Renal cortex interstitium (tissue), 11 donors: ENCODE measurements around the gene WDFY4. TPM values are rescaled to one million over a fixed set of nuclear protein-coding genes. Genes with fewer than 3 reads are reported as not detected.

Experiments
- DNase-seq, 11 donors: peaks; one replicate each; pipeline ENCODE4 v3.0.0-alpha.2; 2013; ENCODE audit warnings: low read depth in 9 of 11, low spot score in 4 of 11; ENCODE audit errors: extremely low read depth in 1 of 11
- polyA plus RNA-seq, 3 donors: library from polyadenylated mRNA; unstranded; fragments of 120-200 nt; gene quantifications; one replicate each; pipeline ENCODE4 v1.2.1, GENCODE V29; 2013; ENCODE audit not compliant: insufficient read length in 3 of 3

The WDFY4 gene
- polyA plus RNA-seq, 3 donors = 0.67 to 3.2 (median 2.8) TPM

DNA sequence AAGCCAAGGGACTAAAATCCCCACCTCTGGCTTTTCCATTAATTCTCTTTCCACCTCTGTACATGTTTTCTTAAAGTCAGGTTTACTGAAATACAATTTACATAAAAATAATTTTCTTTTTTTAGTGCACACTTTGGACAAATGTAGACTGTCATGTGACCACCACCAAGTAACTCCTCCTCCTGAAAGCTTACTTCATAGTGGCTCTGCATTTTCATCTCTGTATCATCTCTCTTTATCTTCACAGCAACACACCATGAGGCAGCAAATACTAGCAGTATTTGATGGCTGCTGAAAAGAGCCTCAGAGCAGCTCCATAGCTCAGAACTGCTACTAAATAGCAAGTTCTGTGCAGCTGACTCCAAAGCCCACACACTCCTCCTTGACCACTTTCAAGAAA is 17.3 kb downstream of the WDFY4 start:
- no peak for DNase-seq

DNA sequence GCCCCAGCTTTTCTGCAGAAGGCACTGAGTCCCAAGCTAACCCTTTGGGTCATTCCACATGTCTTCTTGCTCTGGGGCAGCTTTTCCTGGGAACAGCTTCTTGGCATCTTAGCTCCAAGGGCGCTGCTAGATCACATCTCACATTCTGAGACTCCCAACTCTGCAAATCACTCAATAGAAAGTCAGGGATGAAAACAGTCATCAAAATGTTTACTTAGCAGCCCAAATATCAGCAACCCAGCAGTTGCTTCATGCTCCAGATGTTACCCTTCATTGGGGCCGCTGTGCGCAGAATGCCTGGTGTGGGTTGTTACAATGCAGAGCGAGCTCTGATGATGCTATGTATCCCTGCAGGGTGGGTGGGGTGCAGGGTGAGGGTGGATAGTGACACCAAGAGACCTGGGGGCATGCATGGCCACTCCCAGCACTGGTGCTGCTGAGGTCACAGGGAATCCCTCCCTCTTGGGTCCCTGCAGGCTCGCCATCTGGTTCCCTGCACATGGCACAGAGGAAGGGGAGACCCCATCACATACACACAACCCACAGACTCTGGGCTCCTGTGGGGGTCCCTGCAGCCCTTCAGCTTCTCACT is 19.0 kb downstream of the WDFY4 start:
- DNase-seq = no peak

GRCh38 chr10:48704156-48704555 is 19.5 kb downstream of the WDFY4 start:
- DNase-seq = no peak

DNA sequence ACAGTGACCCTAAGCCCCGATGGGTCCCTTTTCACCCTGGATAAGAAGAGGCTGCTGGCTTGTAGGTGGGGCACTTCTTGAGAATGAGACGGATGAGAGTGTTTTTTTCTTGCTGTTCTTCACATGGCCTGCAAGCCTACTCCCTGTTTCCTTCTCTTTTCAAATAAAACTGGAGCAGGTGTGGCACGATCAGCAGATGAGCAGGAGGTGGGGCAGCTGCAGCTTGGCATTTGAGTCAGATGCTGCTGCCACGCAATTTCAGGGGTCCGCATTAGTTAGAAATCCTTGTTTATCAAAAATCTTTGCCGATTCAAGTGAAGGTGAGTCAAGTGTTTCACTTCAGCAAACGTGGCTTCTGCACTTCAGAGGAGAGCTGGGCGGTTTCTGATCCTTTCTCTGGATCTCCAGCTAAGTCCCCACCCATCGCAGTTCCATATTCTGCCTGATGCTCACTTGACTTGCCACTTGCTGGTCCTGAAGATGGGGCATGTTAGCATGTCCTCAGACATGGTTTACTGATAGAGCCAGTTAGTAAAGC is 20.8 kb downstream of the WDFY4 start:
- DNase-seq = no peak

DNA sequence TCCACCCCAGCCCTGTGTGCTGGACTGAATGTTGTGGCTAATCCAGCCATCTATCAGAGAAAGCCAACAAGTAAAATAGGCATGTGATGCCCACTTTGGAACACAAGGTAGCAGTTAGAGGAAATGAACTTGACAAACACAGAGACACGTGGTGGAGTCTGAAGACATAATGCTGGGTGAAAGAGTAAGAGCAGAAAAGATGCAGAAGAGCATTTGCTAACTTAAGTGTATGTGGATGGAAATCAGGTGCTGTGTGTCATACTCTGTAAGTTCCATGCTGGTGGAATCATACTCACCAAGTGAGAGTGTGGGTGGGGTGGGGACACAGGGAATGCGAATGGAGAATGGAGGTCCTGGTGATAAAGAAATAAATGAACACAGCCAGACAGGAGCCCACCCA is 22.8 kb downstream of the WDFY4 start:
- no peak for DNase-seq

DNA sequence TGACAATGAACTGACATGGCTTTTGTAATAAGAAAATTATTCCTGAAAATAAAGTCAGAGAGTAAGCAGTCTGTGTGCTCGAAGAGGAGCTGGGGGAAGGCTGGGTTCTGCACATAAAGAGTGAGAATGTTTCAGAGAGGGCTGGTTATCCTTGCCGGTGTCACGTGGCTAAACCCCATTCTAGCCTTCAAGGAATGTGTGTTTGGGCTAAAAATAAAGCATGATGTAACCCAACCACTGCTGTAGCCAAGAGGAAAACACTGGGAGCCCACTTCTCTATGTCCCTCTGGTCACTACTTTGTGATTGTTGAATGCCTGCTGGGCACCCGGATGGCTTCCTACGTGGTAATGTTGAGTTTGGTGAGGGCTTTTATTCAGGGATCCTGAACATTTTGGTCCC is 23.5 kb downstream of the WDFY4 start:
- no peak for DNase-seq

DNA sequence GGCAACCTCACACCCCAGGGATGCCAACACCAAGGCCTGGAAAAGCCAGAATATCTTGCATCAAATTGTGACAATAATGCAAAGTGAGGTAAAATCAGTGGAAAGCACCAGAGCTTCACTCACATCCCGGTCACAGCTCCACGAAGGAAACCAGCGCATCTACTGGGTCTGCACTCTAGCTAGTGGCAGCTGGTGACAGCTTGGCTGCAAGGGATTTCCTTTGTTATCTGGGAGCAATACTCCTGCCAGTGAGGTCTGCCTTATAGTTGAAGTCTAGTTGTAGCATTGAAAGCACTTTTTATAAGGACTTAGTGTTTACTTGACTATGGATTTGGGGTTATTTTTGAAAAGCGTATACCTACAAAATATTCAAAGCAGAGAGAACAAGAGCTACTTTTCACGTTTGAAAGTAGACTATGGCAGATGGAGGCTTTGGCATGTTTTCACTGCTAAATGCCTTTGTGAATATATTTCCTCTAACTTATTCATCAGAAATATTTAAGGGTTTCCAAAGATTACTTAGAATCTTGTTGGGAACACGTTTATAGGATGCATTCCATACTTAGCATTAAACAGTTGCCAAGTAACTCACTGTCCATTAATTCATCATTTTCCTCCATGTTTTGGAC is 26.1 kb downstream of the WDFY4 start:
- no peak for DNase-seq

GRCh38 chr10:48711830-48712229 is 27.2 kb downstream of the WDFY4 start:
- no peak for DNase-seq

- no peak for DNase-seq
These were observed 29.4 kb downstream of the WDFY4 start for GRCh38 chr10:48714088-48714487.

GRCh38 chr10:48716416-48716815 is 31.7 kb downstream of the WDFY4 start:
- DNase-seq = no peak

GRCh38 chr10:48720611-48721010 is 35.9 kb downstream of the WDFY4 start:
- no peak for DNase-seq

GRCh38 chr10:48722153-48723145 is 37.8 kb downstream of the WDFY4 start:
- DNase-seq = no peak

DNA sequence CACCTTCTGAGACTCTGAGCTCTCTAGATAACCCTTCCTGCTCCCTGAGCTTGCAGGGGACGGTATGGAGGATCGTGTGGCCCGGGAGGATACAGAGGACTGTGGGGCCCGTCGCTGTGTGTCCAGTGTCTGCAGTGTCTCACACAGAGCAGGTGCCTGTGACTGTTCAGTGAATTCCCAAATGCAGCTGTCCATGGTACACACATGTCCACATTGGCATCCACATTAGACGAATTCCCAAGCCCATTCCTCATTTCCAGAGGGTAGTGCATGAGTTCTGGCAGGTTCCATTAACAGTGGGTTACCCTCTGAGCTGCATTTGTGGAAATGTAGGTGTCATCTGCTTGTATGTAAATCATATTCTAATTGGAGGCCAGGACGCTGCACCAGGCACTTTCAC is 39.5 kb downstream of the WDFY4 start:
- DNase-seq = no peak

DNA sequence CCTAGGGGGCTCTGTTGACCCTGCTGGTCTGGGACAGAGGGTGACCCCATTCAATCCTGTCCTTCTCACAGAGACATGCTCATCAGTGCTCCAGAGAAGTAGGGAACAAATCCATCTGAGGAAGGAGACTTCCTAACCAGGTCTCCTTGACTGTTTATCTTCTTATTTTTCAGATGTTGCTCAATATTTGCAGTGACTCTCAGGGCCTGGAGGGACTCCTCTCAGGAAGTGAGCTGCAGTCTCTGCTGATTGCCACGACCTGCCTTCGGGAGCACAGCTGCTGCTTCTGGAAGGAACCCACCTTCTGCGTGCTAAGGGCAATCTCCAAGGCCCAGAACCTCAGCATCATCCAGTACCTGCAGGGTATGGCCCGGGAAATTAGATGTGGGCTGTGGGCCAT is 41.0 kb downstream of the WDFY4 start:
- no peak for DNase-seq

DNA sequence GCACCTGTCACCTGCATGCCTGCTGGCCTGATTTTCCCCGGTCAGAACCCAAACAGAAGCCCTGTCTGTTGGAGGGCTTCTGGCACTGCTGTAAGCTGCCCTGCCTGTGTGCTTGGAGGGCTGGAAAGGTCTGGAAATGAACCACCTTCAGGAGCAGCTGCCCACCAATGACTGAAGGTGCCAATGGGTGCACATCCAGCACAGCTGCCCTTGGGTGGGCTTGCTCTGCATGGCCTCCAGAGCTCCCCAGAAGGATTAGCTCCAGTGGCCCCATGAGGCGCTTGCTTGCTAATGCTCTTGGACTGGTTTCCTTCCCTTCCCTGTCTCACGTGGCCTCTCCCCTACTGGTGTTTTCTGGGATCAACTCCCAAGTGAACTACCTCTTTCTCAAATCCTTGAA is 43.2 kb downstream of the WDFY4 start:
- no peak for DNase-seq

DNA sequence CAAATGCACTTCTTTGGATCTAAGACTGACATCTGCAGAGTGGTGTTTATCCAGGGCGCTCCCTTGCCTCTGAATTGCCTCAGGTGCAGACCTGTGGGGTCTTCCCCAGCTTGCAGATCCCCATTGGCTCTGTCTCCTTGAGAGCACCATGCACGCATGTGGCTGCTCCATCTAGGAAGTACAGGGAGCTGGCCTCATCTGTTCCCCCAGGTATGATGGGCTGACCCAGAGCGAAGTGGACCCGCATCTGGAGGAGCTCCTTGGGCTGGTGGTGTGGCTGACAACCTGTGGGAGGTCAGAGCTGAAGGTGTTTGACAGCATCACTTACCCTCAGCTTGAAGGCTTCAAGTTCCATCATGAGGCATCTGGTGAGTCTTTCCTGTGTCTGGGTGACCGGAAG is 44.5 kb downstream of the WDFY4 start:
- no peak for DNase-seq

GRCh38 chr10:48729941-48730457 is 45.3 kb downstream of the WDFY4 start:
- DNase-seq = no peak

DNA sequence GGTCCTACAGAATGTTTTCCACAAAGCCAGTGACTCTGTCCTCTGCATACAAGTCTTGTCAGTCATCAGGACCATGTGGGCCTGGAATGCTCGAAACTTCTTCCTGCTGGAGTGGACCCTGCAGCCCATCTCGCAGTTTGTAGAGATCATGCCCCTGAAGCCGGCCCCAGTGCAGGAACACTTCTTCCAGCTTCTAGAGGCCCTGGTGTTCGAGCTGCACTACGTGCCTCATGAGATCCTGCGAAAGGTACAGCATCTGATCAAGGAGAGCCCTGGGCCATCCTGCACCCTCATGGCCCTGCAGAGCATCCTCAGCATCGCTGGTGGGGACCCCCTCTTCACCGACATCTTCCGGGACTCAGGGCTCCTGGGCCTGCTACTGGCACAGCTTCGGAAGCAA is 46.5 kb downstream of the WDFY4 start:
- no peak for DNase-seq

- no peak for DNase-seq
These were observed 47.0 kb downstream of the WDFY4 start for GRCh38 chr10:48731654-48732053.

DNA sequence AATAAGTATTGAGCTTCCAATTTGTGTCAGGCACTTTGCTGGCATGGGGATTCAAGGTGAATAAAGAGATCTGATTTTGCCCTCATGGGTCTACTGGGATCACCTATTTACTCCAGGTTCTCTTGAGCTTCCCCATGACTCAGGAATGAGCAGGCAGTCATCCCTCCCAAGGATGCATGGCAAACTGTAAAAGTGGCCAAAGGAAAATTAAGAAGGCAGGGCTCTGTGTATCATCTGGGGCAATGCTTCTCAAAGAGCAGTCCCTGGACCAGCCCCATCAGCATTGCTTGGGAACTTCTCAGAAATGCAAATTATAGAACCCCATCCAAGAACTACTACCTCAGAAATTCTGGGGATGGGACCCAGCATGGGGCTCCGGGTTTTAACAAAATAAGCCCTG is 48.7 kb downstream of the WDFY4 start:
- DNase-seq = no peak
